Measurements from ENCODE around the gene WWOX. TPM values are rescaled to one million over a fixed set of nuclear protein-coding genes. Genes with fewer than 3 reads are reported as not detected.

Gene WWOX
- total and polyA plus RNA-seq, 2 donors (not counting 1 experiment from before 2014, with no cell fraction given) = 10.5 to 42.3 TPM

- no peak overlapping the region for H3K9ac ChIP-seq (ENCODE audit: low read length)
- no peaks in the 10 kb centered on the region for H3K27me3 ChIP-seq (replicated peaks in 1 of 4; ENCODE audit: control extremely low read depth in 1 of 4, control insufficient read depth in 3 of 4, insufficient read depth in 4 of 4, low read length in 3 of 4)
- ATAC-seq (ENCODE audit: low read depth) = no peak
- intact Hi-C loops (cut with micrococcal nuclease) = no loop called here
- H3K4me3 ChIP-seq (ENCODE audit: control extremely low read depth in 1 of 5, extremely low read depth in 1 of 5, insufficient read depth in 1 of 5, low read depth in 2 of 5, low read length in 4 of 5) = no peak overlapping the region
- H3K27ac ChIP-seq (ENCODE audit: low read length in 2 of 2) = no peak overlapping the region
- no peak overlapping the region for H3K4me2 ChIP-seq (replicated peaks; ENCODE audit: low read depth, low read length, poor library complexity, severe bottlenecking)
- H3K36me3 ChIP-seq (replicated peaks in 1 of 2; ENCODE audit: control extremely low read depth in 1 of 2, control insufficient read depth in 1 of 2, extremely low read depth in 1 of 2, insufficient read depth in 2 of 2, low read length in 1 of 2) = no peaks in the 10 kb centered on the region
- CTCF ChIA-PET = no interaction called here
- H3K4me3 Mint-ChIP-seq = no peak overlapping the region
- H3K27ac Mint-ChIP-seq = no peak overlapping the region
- H2AFZ ChIP-seq (ENCODE audit: insufficient read depth, low read depth, low read length, poor library complexity, severe bottlenecking) = no peak overlapping the region
- H3K27me3 Mint-ChIP-seq = peaks cover 3% of the 10 kb centered on the region
- POLR2A ChIA-PET = no interaction called here
- TF ChIP-seq CTCF (IDR thresholded peaks at IDR 0.05) (no peak), EZH2 (IDR thresholded peaks at IDR 0.05; ENCODE audit: borderline replicate concordance, insufficient read depth, low read depth, low read length, poor library complexity, severe bottlenecking) (no peak)
- H3K4me1 ChIP-seq (ENCODE audit: control insufficient read depth in 2 of 2, insufficient read depth in 2 of 2, low read length in 2 of 2) = no peaks in the 10 kb centered on the region
- WGBS (ENCODE audit: insufficient coverage) = no CpG with 5 or more reads among the region's 4 CpGs
- DNase-seq = no peak
- no peaks in the 10 kb centered on the region for H3K9me3 Mint-ChIP-seq (ENCODE audit: insufficient read depth)
- H3K9me3 ChIP-seq (ENCODE audit: control extremely low read depth in 1 of 3, control insufficient read depth in 2 of 3, insufficient read depth in 1 of 3, low read length in 2 of 3) = no peaks in the 10 kb centered on the region
- no peaks in the 10 kb centered on the region for H4K20me1 ChIP-seq (ENCODE audit: control insufficient read depth, insufficient read depth, low read length, poor library complexity, severe bottlenecking)
- no peaks in the 10 kb centered on the region for H3K79me2 ChIP-seq (ENCODE audit: control insufficient read depth, insufficient read depth, low read length)
- H3K4me1 Mint-ChIP-seq = peaks cover 2% of the 10 kb centered on the region
Observed at GRCh38 chr16:79053577-79053976, 954.1 kb downstream of the WWOX start.

GRCh38 chr16:79054211-79054984 is 954.9 kb downstream of the WWOX start:
- no CpG with 5 or more reads among the region's 13 CpGs for WGBS (ENCODE audit: insufficient coverage)
- no peak for TF ChIP-seq CTCF (IDR thresholded peaks at IDR 0.05)
- no peak for TF ChIP-seq EZH2 (IDR thresholded peaks at IDR 0.05; ENCODE audit: borderline replicate concordance, insufficient read depth, low read depth, low read length, poor library complexity, severe bottlenecking)
- H3K27ac Mint-ChIP-seq = no peak overlapping the region
- Histone ChIP-seq H3K27ac (ENCODE audit: low read length in 2 of 2) (no peak overlapping the region), H4K20me1 (ENCODE audit: control insufficient read depth, insufficient read depth, low read length, poor library complexity, severe bottlenecking) (no peaks in the 10 kb centered on the region), H3K27me3 (replicated peaks in 1 of 4; ENCODE audit: control extremely low read depth in 1 of 4, control insufficient read depth in 3 of 4, insufficient read depth in 4 of 4, low read length in 3 of 4) (no peaks in the 10 kb centered on the region), H3K4me3 (ENCODE audit: control extremely low read depth in 1 of 5, extremely low read depth in 1 of 5, insufficient read depth in 1 of 5, low read depth in 2 of 5, low read length in 4 of 5) (no peak overlapping the region), H3K9ac (ENCODE audit: low read length) (no peak overlapping the region), H3K4me1 (ENCODE audit: control insufficient read depth in 2 of 2, insufficient read depth in 2 of 2, low read length in 2 of 2) (no peaks in the 10 kb centered on the region), H3K9me3 (ENCODE audit: control extremely low read depth in 1 of 3, control insufficient read depth in 2 of 3, insufficient read depth in 1 of 3, low read length in 2 of 3) (no peaks in the 10 kb centered on the region), H3K36me3 (replicated peaks in 1 of 2; ENCODE audit: control extremely low read depth in 1 of 2, control insufficient read depth in 1 of 2, extremely low read depth in 1 of 2, insufficient read depth in 2 of 2, low read length in 1 of 2) (no peaks in the 10 kb centered on the region), H3K79me2 (ENCODE audit: control insufficient read depth, insufficient read depth, low read length) (no peaks in the 10 kb centered on the region), H2AFZ (ENCODE audit: insufficient read depth, low read depth, low read length, poor library complexity, severe bottlenecking) (no peak overlapping the region), H3K4me2 (replicated peaks; ENCODE audit: low read depth, low read length, poor library complexity, severe bottlenecking) (no peak overlapping the region)
- ATAC-seq (ENCODE audit: low read depth) (no peak), DNase-seq (no peak)
- intact Hi-C loops (cut with micrococcal nuclease) = no loop called here
- peaks cover 3% of the 10 kb centered on the region for H3K27me3 Mint-ChIP-seq
- no peaks in the 10 kb centered on the region for H3K9me3 Mint-ChIP-seq (ENCODE audit: insufficient read depth)
- H3K4me3 Mint-ChIP-seq = no peak overlapping the region
- peaks cover 2% of the 10 kb centered on the region for H3K4me1 Mint-ChIP-seq
- POLR2A ChIA-PET = no interaction called here
- CTCF ChIA-PET = interaction anchor here (0.6 kb wide), 1 partner anchor 172 kb away, joined by 3 read pairs; no protein-coding TSS in a partner anchor
